Mononuclear cell (primary cell): ENCODE measurements around the gene MYO9B. TPM values are rescaled to one million over a fixed set of nuclear protein-coding genes. Genes with fewer than 3 reads are reported as not detected.
A peak's percentile ranks its signal among the peaks of the same experiment; 100 is the strongest.

Experiments
- H3K27me3 ChIP-seq: 2 replicates; pipeline ENCODE4 v1.6.0; 2011; ENCODE audit warnings: low read length, control low read depth; ENCODE audit not compliant: insufficient read depth
- H3K4me1 ChIP-seq: 2 replicates; pipeline ENCODE4 v1.5.1; 2011; ENCODE audit warnings: mild to moderate bottlenecking, low read length, control low read depth; ENCODE audit not compliant: insufficient read depth
- H3K4me3 ChIP-seq: 2 replicates; pipeline ENCODE4 v1.5.1; 2011; ENCODE audit warnings: mild to moderate bottlenecking, low read length, moderate library complexity
- H3K9me3 ChIP-seq: 2 replicates; pipeline ENCODE4 v1.5.1; 2011; ENCODE audit warnings: low read depth, mild to moderate bottlenecking, control low read depth, low read length
- total RNA-seq: library from RNA; depleted of rRNA; stranded (reverse); fragments of >200 nt; gene quantifications from one replicate; pipeline ENCODE4 v1.2.3, GENCODE V29; 2012

The MYO9B gene
- total RNA-seq, 1 donor = 197 TPM

DNA sequence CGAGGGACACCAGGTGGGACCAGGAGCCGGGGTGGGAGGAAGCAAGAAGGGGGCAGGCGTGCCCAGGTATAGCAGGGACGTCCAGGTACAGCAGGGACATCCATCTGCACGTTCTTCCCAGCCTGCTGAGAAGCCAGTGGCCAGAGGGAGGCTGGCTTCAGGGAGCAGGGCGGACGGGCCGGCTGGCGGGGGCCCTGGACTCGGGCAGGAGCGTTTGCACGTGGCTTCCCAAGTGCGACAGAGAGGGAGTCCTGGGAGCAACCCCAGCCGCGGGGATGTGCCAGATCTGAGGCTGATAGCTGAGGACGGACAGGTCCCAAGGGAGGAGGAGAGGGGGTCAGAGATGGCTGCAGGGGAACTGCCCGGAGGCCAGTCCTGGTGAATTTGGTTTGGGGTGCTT, 36.7 kb downstream of the MYO9B start:
- no peak overlapping the region for H3K4me3 ChIP-seq
- no peaks in the 10 kb centered on the region for H3K27me3 ChIP-seq
- peaks cover 81% of the 10 kb centered on the region for H3K4me1 ChIP-seq
- no peaks in the 10 kb centered on the region for H3K9me3 ChIP-seq

DNA sequence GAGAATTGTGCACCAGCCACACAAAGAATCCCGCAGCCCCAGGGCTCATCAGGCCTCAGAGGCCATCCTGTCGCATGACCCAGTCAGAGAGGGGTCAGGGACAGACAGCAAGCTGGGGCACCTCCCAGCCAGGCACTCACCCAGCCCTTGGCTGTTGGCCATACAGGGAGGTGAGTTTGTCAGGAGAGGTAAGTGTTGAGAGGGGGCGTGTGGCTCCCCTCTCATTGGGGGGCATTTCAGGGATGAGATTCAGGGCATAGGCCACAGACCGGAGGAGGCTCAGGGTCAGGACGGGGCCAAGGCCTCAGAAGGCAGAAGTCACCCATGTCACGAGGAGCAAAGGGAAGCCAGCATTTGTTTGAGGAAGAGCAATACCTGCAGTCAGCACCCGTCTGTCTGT, 37.1 kb downstream of the MYO9B start:
- Histone ChIP-seq H3K27me3 (no peaks in the 10 kb centered on the region), H3K9me3 (no peaks in the 10 kb centered on the region), H3K4me3 (no peak overlapping the region), H3K4me1 (peaks cover 78% of the 10 kb centered on the region)

DNA sequence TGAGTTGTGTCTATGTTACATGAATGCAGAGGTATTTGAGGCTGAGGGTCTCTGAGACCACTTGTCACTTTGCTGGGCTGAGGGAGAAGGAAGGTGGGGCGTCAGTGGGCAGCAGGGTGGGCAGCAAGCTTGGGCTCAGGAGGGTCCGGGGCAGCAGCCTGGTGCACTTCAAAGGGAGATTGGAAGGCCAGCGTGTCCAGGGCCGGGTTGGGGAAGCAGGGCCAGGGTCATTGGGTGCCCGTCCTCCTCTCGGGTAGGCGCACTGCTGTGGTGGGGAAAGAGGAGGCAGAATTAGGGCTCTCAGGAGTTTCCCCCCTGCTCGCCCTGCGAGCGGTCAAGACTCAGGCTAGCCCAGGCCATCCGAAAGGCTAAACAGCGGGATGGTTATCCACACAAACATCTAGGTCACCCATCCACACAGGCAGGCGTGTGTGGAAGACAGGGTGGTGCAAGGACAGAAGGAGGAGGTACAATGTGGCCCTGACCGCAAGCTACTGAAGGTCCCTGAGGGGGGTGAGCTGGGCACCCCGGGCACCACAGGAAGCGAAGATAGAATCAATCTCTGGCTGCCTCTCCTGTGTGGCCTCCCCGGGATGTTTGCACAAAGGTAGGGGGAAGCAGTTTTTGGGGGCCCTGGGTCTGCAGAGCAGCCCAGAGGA, 37.7 kb downstream of the MYO9B start:
- Histone ChIP-seq H3K9me3 (no peaks in the 10 kb centered on the region), H3K4me3 (no peak overlapping the region), H3K4me1 (peaks cover 72% of the 10 kb centered on the region), H3K27me3 (no peaks in the 10 kb centered on the region)

DNA sequence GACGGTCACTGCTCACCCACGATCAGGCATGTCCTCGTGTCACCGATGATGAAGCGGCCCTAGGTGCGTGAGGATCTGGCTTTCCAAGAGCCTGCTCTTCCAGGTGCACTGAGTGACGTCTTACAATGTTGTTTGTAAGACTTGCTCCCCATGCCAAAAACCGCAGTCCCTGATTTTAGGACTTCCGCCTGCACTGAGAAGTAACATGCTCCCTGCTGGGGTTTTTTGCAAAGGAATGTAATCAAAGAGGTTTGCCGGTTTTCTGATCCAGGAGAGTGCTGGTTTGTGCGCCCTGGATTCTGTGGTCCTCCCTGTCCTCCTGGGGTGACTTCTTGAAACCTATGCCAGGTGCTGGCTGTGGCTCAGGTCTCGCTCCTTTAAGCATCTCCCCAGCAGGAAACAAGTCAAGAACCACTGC, 38.8 kb downstream of the MYO9B start:
- Histone ChIP-seq H3K9me3 (no peaks in the 10 kb centered on the region), H3K4me1 (peaks cover 61% of the 10 kb centered on the region), H3K4me3 (no peak overlapping the region), H3K27me3 (no peaks in the 10 kb centered on the region)

DNA sequence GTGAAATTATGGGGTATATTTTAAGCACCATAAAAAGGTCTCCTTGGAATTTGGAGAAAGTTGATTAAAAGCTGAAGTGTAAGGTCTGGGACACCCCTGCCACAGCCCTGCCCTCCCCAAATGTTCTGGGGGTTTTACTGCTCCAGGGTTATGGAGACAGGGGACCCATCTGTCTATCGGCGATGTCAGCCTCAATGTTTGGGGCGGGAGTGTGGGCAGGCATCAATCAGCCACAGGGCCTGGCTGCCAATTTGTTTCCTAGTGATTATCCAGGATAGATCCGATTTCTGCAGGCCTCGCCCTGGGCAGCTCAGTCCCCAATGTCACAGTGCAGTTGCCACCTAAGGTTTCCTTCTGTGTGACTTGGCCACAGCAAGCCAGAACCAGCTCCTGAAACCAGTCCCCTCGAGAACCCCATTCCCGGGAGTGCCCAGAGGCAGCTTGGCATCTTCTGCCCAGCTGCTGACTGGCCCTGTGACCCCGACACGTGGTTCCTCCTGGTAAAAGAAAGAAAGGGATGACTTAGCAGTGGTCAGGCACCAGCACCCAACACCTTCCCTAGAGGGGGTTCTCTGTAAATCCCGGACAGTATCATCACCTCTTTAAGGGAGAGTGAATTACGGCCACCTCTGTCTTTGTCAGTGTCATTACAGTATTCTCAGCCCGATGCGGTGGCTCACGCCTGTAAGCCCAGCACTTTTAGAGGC, 41.6 kb downstream of the MYO9B start:
- peaks cover 43% of the 10 kb centered on the region for H3K4me1 ChIP-seq
- H3K27me3 ChIP-seq = no peaks in the 10 kb centered on the region
- no peak overlapping the region for H3K4me3 ChIP-seq
- no peaks in the 10 kb centered on the region for H3K9me3 ChIP-seq

DNA sequence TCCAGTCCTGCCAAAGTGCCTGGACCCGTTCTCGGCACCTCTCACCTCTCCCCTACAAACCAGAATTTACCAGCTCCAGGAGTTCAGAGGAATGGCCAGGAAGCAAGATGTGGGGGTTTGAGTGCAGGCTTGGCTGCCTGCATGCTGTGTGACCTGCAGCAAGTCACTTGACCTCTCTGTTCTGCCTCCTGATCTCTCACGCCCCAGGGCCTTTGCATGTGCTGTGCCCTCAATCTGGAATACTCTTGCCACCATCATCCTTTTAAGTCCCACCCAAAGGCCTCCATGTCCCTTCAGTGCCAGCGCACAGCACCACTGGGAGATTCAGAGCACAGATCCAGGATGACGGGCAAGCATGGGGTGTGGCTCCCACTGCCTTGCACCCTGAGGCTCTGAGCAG, 43.4 kb downstream of the MYO9B start:
- Histone ChIP-seq H3K4me1 (peaks cover 43% of the 10 kb centered on the region), H3K27me3 (no peaks in the 10 kb centered on the region), H3K4me3 (no peak overlapping the region), H3K9me3 (no peaks in the 10 kb centered on the region)

DNA sequence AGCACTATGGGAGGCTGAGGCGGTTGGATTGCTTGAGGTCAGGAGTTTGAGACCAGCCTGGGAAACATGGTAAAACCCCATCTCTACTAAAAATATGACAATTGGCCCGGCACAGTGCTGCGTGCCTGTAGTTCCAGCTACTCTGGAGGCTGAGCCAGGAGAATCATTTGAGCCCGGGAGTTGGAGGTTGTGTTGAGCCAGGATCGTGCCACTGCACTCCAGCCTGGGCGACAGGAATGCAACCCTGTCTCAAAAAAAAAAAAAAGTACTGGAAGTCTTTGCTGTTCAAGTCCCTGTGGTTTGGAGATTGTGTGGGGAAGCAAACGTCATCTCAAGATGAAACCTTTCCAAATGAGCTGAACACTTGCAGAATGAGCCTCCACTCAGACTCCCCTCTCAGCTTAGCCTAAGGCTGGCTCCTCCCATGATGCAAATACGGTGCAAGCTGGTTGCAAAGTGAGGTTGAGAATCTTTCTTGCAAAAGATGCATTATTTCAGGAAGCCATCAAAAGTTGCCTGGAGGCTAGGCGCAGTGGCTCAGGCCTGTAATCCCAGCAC, 46.2 kb downstream of the MYO9B start:
- Histone ChIP-seq H3K4me1 (peaks cover 60% of the 10 kb centered on the region), H3K27me3 (no peaks in the 10 kb centered on the region), H3K4me3 (no peak overlapping the region), H3K9me3 (no peaks in the 10 kb centered on the region)

DNA sequence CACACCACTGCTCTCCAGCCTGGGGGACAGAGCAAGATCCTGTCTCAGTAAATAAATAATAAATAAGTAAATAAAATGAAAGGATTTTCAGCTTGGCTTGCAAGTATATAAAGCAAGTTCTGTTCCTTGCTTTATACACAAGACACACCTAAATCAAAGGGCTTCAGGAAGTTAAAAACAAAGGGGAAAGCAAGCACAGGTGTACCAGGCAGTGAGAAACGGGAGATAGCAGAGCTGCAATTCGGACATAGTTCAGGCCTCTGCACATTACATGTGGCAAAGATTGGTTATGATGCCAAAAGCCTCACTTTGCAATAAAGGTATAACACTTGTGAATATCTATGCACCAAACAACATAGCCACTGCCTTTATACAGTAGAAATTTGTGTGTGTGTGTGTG, 47.5 kb downstream of the MYO9B start:
- H3K4me3 ChIP-seq = no peak overlapping the region
- no peaks in the 10 kb centered on the region for H3K27me3 ChIP-seq
- H3K4me1 ChIP-seq = peaks cover 65% of the 10 kb centered on the region
- no peaks in the 10 kb centered on the region for H3K9me3 ChIP-seq

DNA sequence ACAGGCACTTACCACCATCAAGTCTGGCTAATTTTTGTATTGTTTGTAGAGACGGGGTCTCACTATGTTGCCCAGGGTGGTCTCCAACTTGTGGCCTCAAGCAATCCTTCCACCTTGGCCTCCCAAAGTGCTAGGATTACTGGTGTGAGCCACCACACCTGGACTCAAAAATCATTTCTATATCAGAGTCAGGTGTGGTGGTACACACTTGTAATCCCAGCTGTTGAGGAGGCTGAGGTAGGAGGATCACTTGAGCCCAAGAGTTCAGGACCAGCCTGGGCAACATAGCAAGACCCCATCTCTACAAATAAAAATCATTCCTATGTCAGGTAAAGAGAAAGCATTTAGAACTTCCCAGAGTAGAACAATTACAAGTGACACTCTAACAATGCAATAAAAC, 48.4 kb downstream of the MYO9B start:
- Histone ChIP-seq H3K4me3 (no peak overlapping the region), H3K27me3 (no peaks in the 10 kb centered on the region), H3K9me3 (no peaks in the 10 kb centered on the region), H3K4me1 (peaks cover 65% of the 10 kb centered on the region)

DNA sequence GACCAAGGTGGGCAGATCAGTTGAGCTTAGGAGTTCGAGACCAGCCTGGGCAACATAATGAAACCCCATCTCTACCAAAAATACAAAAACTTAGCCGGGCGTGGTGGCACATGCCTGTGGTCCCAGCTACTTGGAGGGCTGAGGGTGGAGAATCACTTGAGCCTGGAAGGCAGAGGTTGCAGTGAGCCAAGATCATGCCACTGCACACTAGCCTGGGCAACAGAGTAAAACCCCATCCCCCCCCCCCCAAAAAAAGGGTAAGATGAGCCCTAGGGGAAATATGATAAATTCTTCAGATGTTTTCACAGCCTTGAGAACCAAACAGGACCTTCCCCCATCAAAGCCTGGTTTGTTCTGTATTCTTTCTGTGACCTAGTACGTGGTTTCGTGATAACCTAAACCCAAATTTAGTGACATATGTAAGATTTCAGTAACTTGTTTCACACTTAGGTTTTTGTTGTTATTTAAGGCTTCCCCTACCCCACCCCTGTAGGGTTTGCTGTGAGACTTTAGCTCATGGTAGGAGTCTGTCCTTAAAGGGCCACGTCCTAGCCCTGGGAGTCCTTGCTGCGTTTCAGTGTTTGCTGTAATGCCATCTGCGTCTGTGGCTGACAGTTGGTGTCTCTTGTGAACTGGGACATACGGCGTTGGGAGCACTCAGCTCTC, 49.6 kb downstream of the MYO9B start:
- Histone ChIP-seq H3K4me3 (peak overlapping the region; percentile 20), H3K9me3 (no peaks in the 10 kb centered on the region), H3K4me1 (peaks cover 65% of the 10 kb centered on the region), H3K27me3 (no peaks in the 10 kb centered on the region)

DNA sequence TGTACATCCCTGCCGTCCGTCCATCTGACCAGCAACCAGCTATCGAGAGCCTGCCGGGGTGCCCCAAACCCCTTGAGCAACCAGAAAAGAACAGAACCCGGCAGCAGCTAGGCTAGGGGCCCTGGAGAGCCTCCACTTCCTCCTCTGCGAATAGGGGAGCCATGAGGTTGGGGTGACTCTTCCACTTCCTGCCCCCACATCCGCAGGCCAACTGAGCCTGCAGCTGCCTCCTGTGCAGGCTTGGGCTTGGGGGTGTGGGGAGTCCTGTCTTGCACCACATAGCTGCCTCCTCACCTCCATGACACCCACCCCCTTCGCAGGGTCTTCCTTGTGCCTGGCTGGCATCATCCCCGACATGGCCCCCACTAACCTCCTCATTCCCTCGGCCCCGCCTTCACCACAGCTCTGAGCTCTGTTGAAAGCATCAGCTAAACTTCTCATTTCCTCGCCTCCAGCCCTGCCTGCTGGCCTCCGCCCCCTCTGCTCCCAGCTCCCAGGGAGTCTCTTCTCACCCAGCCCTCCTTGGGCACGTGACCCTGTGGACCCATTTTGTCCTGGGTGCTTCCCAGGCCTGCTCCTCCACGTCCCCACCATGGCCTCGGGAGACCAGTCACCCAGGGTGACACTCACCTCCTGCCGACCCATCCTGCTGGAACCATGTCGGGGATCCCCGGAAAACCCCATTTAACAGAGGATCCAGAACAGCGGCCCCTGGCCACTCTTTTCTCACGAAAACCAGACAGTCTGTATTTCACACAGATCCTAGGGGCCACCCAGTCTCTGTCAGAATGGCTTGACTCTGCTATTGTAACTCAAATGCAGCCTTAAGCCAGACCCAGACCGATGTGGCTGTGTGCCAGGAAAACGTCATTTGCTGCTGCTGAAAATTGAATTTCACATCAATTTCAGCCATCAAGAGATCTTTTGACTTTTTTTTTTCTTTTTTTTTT, 50.4 kb downstream of the MYO9B start:
- peak overlapping the region; percentile 20 for H3K4me3 ChIP-seq
- H3K4me1 ChIP-seq = peaks cover 65% of the 10 kb centered on the region
- no peaks in the 10 kb centered on the region for H3K9me3 ChIP-seq
- H3K27me3 ChIP-seq = no peaks in the 10 kb centered on the region

DNA sequence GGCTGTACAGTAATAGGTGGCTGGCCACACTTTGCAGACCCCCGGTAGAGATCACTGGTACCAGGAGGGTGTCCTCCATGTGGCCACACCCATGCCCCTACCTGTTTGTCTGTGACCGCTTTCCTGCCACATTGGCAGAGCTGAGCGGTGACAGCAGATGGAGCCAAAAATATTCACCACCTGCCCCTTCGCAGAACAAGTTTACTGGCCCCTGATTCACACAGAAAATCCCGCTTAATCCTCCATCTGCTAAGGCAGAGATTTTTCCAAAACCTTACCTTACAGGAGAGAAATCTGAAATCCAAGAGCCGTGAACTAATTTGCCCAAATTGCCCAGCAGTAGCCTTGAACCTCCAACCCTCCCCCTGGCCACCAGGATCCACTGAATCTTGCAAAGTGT, 52.1 kb downstream of the MYO9B start:
- peaks cover 50% of the 10 kb centered on the region for H3K4me1 ChIP-seq
- H3K4me3 ChIP-seq = no peak overlapping the region
- no peaks in the 10 kb centered on the region for H3K9me3 ChIP-seq
- H3K27me3 ChIP-seq = no peaks in the 10 kb centered on the region

DNA sequence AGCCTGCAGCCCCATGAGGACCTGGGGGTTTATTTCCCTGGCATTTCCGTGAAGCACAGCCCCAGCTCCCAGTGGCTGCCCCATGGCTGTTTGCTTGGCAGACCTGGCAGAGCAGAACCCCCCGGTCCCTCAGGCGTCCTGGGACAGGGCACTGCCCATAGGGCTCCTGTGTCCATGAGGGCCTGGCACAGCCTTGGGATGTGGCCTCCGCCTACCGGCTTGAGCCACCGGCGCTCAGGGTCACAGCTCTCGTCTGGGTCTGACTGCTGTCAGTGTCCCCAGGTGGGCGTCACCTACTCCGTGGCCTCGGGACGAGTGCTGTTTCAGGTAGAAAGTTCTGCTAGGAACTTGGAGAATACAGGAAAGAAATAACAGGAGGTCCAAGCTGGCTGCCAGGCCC, 52.8 kb downstream of the MYO9B start:
- Histone ChIP-seq H3K27me3 (no peaks in the 10 kb centered on the region), H3K4me3 (no peak overlapping the region), H3K9me3 (no peaks in the 10 kb centered on the region), H3K4me1 (peaks cover 46% of the 10 kb centered on the region)

DNA sequence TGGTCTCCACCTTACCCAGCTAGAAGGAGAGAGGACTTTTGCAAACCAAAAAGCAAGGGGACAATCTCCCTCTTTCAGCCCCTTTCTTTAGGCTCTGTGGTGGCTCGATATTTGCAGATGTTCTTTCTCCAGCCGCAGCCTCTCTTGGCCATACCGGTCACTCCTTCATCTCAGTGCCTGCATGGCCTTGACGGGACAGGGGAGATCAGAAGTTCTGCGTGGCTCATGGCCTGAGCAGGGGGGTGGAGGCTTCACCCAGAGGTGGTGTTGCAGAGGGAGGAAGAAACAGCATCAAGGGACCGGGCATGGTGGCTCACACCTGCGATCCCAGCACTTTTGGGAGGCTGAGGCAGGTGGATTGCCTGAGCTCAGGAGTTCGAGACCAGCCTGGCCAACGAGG, 53.2 kb downstream of the MYO9B start:
- H3K4me3 ChIP-seq = no peak overlapping the region
- H3K4me1 ChIP-seq = peaks cover 44% of the 10 kb centered on the region
- no peaks in the 10 kb centered on the region for H3K27me3 ChIP-seq
- no peaks in the 10 kb centered on the region for H3K9me3 ChIP-seq
